ENCODE measurements around the gene SPIC.
"Not testable (repeated sequence)": the region's sequence is repeated elsewhere in the genome, so short reads cannot be mapped to it uniquely, and the experiment has no call there.

The SPIC gene

GRCh38 chr12:101474711-101475386, at the start of gene SPIC:
Gene SPIC (plus strand): TSS chr12:101475336. CDS start chr12:101476905, 1,569 bp downstream.
- no peak for DNase-seq (ENCODE audit: low read depth in 1 of 2, low spot score in 1 of 2)

DNA sequence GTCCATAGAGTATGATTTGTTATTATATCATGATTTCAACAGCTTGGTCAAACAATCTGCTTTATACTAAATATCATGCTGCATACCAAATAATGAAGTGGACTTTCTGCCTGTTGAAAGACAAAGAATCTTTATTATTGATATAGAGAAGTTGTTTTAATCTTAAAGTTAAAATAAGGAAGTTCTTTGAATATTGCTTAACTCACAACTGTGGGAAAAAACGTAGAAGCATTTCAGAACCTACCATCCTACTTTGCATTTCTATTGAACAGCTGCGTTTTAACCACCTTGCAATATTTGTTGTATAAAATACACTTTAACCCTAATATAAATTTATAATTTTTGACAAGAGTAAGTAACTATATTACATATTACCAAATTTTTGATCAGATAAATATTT, 44.7 kb upstream of the SPIC start:
- DNase-seq (ENCODE audit: low read depth in 1 of 2, low spot score in 1 of 2), result no peak

GRCh38 chr12:101436136-101436535, 39.0 kb upstream of the SPIC start:
- DNase-seq (ENCODE audit: low read depth in 1 of 2, low spot score in 1 of 2), result no peak

DNA sequence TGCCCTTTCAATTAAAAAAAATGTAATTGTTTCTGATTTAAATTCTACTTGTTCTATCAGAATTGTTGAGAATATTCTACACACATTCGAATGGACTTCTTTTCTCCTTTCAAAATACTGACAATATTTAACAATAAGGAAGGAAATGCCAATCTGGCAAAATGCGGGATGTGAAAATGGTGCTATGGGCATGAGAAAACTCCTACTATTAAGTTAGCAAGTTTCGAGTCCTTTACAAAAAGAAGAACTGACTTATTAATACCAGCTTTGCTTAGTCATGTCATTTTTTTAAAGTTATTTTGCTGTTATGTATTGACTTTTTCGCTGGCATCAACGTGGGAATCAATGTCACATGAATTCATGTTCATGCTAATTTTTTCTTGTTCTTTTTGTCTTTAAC, 35.9 kb upstream of the SPIC start:
- DNase-seq (ENCODE audit: low read depth in 1 of 2, low spot score in 1 of 2), result no peak

- no peak for DNase-seq (ENCODE audit: low read depth in 1 of 2, low spot score in 1 of 2)
Observed at GRCh38 chr12:101441461-101442224, 33.5 kb upstream of the SPIC start.

GRCh38 chr12:101455685-101456084, 19.5 kb upstream of the SPIC start:
- DNase-seq (ENCODE audit: low read depth in 1 of 2, low spot score in 1 of 2), result no peak

- no peak for DNase-seq (ENCODE audit: low read depth in 1 of 2, low spot score in 1 of 2)
Observed at GRCh38 chr12:101459642-101460346, 15.3 kb upstream of the SPIC start.

GRCh38 chr12:101468948-101469347, 6.2 kb upstream of the SPIC start:
- no peak for DNase-seq (ENCODE audit: low read depth in 1 of 2, low spot score in 1 of 2)

DNA sequence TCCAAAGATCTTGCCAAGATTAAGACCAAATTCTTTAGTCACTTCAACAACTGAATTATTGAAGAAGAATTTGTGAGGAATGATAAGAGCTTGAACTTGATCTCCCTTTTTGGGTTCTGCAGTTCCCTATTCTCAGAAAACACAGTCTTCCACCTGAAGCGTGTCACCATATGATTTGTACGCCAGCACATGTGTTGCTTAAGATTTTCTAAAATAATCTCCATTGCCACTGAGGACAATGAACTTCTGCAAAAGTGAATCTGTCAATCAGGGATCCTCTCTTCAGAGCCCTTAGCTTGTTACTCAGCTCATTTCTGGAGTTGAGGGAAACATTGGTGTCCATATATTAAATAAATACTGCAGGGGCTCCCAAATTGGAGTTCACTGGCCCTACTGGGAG, 4.2 kb upstream of the SPIC start:
- DNase-seq (ENCODE audit: low read depth in 1 of 2, low spot score in 1 of 2), result no peak

DNA sequence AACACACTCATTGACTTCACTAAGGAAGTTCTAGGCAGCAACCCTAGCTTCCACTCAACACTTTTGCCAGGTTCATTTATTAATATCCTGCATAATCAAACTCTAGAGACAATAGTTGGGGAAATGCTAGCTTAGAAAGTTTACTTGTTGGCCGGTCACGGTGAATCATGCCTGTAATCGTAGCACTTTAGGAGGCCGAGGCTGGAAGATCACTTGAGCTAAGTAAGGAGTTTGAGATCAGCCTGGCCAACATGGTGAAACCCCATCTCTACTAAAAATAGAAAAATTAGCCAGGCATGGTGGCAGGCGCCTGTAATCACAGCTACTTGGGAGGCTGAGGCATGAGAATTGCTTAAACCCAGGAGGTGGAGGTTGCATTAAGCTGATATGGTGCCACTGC, 3.3 kb upstream of the SPIC start:
- DNase-seq (ENCODE audit: low read depth in 1 of 2, low spot score in 1 of 2), result not testable (repeated sequence)

DNA sequence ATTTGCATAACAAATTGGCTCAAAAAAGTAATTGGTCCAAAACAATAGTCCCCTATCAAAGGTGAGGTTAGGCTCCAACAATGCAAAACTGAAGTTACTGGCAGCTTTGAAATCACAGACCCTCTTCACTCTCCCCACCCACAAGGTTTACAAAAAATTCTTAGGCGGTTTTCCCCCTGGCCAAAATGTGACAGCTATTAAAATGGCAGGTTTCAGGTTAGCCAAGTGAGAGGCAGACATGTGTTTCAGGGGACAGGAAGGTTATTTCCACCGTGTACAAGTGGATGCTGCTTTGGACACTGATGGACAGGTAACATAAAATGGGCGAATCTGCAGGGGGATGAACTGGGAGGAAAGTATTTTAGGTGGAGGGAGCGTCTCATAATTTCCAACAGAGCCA, 888 bp upstream of the SPIC start:
- no peak for DNase-seq (ENCODE audit: low read depth in 1 of 2, low spot score in 1 of 2)

DNA sequence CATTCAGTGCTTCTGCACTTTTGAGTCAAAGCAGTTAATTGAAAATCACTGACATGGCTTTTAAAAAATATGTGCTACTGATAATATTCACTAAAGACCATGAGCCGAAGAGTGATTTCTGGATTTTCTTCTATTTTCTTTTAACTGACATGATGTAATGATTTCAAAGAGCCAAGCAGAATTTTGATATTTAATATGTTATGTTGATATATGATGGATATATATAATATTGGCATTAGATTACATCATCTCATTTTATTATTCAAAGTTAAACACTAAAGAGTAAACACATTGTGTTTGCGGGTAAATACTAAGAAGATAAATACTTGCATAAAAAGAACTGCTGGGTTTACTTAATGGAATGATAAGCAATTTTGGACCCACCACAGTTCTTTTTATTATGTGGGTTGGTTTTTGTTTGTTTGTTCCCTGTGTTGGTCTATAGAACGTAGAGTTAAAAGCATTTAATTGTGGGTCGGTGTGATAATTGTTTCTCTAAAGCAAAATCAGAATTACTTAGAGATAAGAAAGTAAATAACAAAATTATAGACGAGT, 692 bp downstream of the SPIC start:
- no peak for DNase-seq (ENCODE audit: low read depth in 1 of 2, low spot score in 1 of 2)

DNA sequence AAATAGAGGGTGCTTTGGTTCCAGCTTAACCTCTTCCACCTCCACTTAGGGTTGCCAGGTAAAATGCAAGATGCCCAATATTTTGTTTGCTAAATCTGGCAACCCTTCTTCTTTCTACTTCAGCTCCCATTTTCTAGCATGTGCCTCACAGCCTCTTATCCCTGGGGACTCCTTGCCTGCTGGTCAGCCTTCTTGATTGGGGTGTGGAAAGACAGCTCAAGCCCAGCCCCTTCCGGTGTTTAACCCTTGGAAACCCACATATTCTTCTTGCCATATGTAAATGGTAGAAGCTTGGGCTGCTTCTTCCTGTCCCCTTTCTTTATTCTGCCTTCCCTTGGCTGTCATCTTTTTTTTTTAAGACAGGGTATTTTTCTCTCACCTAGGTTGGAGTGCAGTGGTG, 5.7 kb downstream of the SPIC start:
- DNase-seq (ENCODE audit: low read depth in 1 of 2, low spot score in 1 of 2), result no peak

GRCh38 chr12:101485021-101485420, 9.9 kb downstream of the SPIC start:
- DNase-seq (ENCODE audit: low read depth in 1 of 2, low spot score in 1 of 2), result no peak

DNA sequence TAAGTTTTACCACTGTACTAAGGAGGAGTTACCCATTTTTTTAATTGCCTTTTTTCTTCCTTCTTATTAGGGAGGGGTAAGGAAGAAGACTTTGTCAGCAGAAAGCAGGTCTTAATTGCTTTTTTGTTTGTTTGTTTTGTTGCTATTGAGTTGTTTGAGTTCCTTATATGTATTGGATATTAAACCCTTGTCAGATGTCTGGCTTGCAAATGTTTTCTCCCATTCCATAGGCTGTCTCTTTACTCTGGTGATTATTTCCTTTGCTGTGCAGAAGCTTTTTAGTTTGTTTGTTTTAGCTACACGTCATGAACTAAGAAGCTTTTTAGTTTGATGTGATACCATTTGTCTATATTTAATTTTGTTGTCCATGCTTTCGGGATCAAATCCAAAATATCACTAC, 13.3 kb downstream of the SPIC start:
- no peak for DNase-seq (ENCODE audit: low read depth in 1 of 2, low spot score in 1 of 2)

DNA sequence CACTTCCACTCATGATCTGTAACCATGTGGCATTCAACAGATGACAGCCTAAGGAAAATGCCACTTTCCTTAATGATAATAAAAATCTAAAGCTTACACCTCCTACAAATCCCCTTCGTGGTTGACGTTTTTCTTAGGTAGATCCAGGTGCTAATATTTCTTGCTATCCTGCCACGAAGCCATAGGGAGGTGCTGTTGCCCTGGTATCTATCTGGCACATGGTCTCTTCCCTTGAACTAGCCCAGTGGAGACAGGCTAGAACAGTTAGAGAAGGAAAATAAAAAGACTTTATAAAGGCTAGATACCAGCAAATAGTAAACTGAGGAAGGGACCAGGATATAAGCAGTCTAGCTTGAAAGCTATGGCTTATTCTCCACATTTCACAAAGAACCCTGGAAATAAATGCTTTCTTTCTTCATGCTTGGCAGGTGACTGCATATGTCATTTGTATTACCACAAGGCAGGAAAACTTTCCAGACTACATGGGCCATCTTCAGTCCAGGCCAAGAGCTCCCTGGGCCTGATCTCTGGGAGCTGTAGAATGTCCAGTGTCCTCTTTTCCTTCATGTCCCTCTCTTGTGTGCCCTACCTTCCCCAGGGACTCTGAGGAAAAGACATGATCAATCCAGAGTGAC, 15.3 kb downstream of the SPIC start:
- no peak for DNase-seq (ENCODE audit: low read depth in 1 of 2, low spot score in 1 of 2)

DNA sequence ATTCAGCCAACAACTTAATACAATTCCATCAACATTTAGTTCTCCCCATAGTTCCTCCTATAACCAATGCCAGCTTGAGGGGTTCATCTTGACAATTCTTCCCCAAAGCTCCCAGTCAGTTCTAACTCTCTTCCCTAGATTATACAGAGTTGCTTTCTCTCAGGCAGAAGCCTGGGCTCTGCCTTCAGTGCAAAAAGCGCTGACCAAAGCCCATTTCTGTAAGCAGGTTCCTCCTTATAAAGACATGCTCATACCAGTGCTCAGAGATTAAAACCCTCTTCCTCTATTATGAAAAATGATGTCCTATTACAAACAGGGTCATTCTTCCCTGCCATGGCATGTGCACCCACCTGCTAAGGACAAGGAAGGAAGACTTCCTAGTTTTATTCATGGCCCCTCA, 16.2 kb downstream of the SPIC start:
- no peak for DNase-seq (ENCODE audit: low read depth in 1 of 2, low spot score in 1 of 2)

- DNase-seq (ENCODE audit: low read depth in 1 of 2, low spot score in 1 of 2), result no peak
Observed at GRCh38 chr12:101493556-101493955, 18.4 kb downstream of the SPIC start.

DNA sequence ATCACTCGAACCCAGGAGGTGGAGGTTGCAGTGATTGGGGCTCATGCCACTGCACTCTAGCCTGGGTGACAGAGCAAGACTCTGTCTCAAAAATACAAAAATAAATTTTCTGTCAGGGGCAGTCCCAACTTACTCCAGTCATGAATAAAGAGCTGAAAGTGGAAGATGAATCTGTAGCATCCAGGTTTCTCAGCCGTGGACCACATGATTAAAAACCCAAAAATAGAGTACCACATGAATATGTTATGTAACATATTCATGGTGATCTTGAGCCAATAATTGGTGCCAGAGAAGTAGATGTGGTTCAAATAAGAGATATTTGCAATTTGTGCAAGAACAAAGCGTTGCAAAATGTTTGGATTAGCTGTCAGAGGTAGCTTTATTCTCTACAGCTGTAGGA, 23.1 kb downstream of the SPIC start:
- no peak for DNase-seq (ENCODE audit: low read depth in 1 of 2, low spot score in 1 of 2)

GRCh38 chr12:101501410-101501995, 26.4 kb downstream of the SPIC start:
- no peak for DNase-seq (ENCODE audit: low read depth in 1 of 2, low spot score in 1 of 2)

GRCh38 chr12:101521136-101521535, 46.0 kb downstream of the SPIC start:
- no peak for DNase-seq (ENCODE audit: low read depth in 1 of 2, low spot score in 1 of 2)
